ENCODE data around the gene CENPN. TPM values are rescaled to one million over a fixed set of nuclear protein-coding genes. Genes with fewer than 3 reads are reported as not detected.

CENPN gene
- total RNA-seq, 4 donors from 2014 or later: 0.47 to 88.3 (median 3.5) TPM

GRCh38 chr16:81071805-81072204 lies 64.8 kb downstream of the CENPN start:
- Histone ChIP-seq H3K36me3 (no peaks in the 10 kb centered on the region), H3K27me3 (no peaks in the 10 kb centered on the region), H3K27ac (no peak overlapping the region), H3K4me3 (no peak overlapping the region), H3K9me3 (no peaks in the 10 kb centered on the region), H3K4me1 (no peaks in the 10 kb centered on the region)
- DNase-seq: no peak
- TF ChIP-seq POLR2A (IDR thresholded peaks at IDR 0.05) (no peak), CTCF (IDR thresholded peaks at IDR 0.05) (no peak)

GRCh38 chr16:81073560-81074330 lies 66.7 kb downstream of the CENPN start:
- DNase-seq: no peak
- Histone ChIP-seq H3K9me3 (no peaks in the 10 kb centered on the region), H3K4me1 (peaks cover 0 to 3% (median 0%) of the 10 kb centered on the region in 4 donors), H3K4me3 (no peak overlapping the region), H3K27ac (no peak overlapping the region), H3K36me3 (no peaks in the 10 kb centered on the region), H3K27me3 (no peaks in the 10 kb centered on the region)
- TF ChIP-seq CTCF (IDR thresholded peaks at IDR 0.05): no peak
- no peak for TF ChIP-seq POLR2A (IDR thresholded peaks at IDR 0.05)

GRCh38 chr16:81076566-81077075 lies 69.6 kb downstream of the CENPN start:
- peak; percentile 96 for DNase-seq

GRCh38 chr16:81077076-81077940 lies 70.3 kb downstream of the CENPN start, which contains the start of gene C16orf46:
TSS of gene C16orf46 (minus strand) at chr16:81077238. CDS start at chr16:81063955, 13,283 bp downstream.
- Histone ChIP-seq H3K27ac (peak within 1 kb of the TSS; percentile 93 to 96 (median 94)), H3K4me1 (peaks cover 0 to 3% (median 0%) of the 10 kb centered on the region in 4 donors), H3K27me3 (no peaks in the 10 kb centered on the region), H3K9me3 (no peaks in the 10 kb centered on the region), H3K4me3 (peak within 1 kb of the TSS; percentile 71 to 93 (median 80)), H3K36me3 (no peaks in the 10 kb centered on the region)
- TF ChIP-seq POLR2A (IDR thresholded peaks at IDR 0.05): peak; percentile 69 to 75
- TF ChIP-seq CTCF (IDR thresholded peaks at IDR 0.05): no peak
- peak; percentile 97 to 99 (median 99) for DNase-seq

More at GRCh38 chr16:81076566-81077075, 69.6 kb downstream of the CENPN start:
- Histone ChIP-seq H3K27me3 (no peaks in the 10 kb centered on the region), H3K4me3 (peak overlapping the region; percentile 71 to 93 (median 80)), H3K4me1 (peaks cover 0 to 3% (median 0%) of the 10 kb centered on the region in 4 donors), H3K27ac (peak overlapping the region; percentile 93 to 96 (median 94)), H3K36me3 (no peaks in the 10 kb centered on the region), H3K9me3 (no peaks in the 10 kb centered on the region)
- no peak for TF ChIP-seq CTCF (IDR thresholded peaks at IDR 0.05)
- no peak for TF ChIP-seq POLR2A (IDR thresholded peaks at IDR 0.05)

GRCh38 chr16:81080233-81080632 lies 73.2 kb downstream of the CENPN start:
- no peak overlapping the region for H3K27ac ChIP-seq
- no peak for DNase-seq
- no peak for TF ChIP-seq POLR2A (IDR thresholded peaks at IDR 0.05)
- no peak for TF ChIP-seq CTCF (IDR thresholded peaks at IDR 0.05)

More at GRCh38 chr16:81080233-81080632, 73.2 kb downstream of the CENPN start:
- Histone ChIP-seq H3K9me3 (no peaks in the 10 kb centered on the region), H3K27me3 (no peaks in the 10 kb centered on the region), H3K4me1 (peaks cover 0 to 3% (median 0%) of the 10 kb centered on the region in 4 donors), H3K36me3 (peaks cover 0 to 5% (median 0%) of the 10 kb centered on the region in 3 donors), H3K4me3 (no peak overlapping the region)
